T47D (cell line): ENCODE results near the gene NDUFAF2.

Source experiments
- DNase-seq, 2 experiments: peaks; one replicate each; pipeline versions ENCODE4 v3.0.0 to v3.0.0-alpha.2; 2011 to 2012; ENCODE audit warnings: low read depth in 1 of 2, low spot score in 1 of 2
- JUND ChIP-seq: IDR thresholded peaks from 2 replicates; pipeline ENCODE4 v1.6.1; 2012; ENCODE audit warnings: low read depth
- in situ Hi-C: cut with HindIII; loops from 2 replicates; pipeline ENCODE4 v1.10.0; 2016; ENCODE audit warnings: low sequenced_read_pairs, low pct_unique_long_range_greater_than_20kb

The NDUFAF2 gene

DNA sequence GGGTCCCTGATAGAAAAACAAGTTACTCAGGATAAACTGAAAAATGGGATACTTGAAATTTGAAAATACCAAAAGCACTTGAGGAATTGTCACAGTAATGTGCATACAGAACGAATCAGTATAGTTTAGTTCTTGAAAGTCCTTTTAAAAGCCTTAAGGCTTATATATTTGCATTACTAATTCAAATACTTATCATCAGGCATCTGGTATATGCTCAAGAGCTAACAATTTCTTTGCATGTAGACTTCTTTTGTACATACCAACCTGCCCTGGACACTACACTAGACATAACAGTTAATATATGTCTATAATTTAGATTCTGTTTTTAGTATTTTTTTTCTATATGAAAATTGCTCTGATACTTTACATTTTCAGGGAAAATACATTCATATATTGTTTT lies 174.1 kb downstream of the NDUFAF2 start:
- in situ Hi-C loops: no loop called here
- DNase-seq: no peak
- TF ChIP-seq JUND: no peak

DNA sequence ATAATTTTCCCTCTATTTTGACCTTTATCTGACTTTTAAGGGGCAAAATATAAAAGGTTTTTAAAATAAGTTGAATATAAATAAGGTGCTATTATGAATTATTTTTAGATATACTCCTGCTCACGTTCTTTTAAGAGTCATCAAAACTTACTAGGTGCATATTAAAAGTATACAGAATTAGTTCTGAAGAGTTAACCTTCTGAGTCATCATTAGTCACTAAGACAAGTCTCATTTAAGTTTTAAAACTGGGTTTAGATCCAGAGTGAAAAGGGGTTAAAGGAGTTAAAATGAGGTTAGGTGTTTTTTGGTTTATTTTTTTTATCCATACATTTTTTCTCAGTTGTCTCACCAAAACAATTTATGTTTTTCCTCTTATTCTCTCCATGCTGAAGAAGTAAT lies 175.5 kb downstream of the NDUFAF2 start:
- in situ Hi-C loops: no loop called here
- TF ChIP-seq JUND: no peak
- no peak for DNase-seq

DNA sequence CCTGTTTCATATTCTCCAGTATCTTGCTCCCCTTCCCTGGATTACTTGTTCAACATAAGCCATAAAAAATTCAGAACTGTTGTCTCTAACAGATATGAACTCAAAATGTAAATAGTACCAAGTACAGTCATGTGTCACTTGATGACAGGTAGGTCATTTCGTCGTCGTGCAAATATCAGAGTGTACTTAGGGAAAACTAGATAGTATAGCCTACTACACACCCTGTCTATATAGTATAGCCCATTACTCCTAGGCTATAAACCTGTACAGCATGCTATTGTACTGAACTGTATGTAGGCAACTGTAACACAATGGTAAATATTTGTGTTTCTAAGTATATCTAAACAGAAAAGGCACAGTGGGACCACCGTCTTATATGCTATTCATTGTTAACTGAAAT lies 178.1 kb downstream of the NDUFAF2 start:
- DNase-seq: no peak
- TF ChIP-seq JUND: no peak
- in situ Hi-C loops: no loop called here

DNA sequence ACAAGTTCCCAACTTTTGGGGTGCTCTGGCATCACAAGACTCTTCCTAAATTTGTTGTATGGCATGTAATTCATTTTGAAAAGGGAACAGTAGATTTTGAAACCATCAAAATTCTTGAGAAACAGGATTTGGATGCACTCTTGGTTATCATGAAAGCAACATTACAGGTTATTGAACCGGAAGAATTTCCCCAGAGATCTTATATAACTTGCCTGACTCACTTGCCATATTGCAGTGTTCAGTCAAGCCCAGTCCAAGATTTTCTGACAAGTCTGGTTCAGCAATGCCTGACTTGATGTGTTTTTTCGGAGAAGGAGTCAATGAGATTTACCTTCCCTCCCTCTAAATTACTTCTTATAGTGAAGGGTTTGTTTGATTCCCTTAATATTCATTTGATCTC lies 185.3 kb downstream of the NDUFAF2 start:
- no peak for TF ChIP-seq JUND
- no peak for DNase-seq
- in situ Hi-C loops: no loop called here

DNA sequence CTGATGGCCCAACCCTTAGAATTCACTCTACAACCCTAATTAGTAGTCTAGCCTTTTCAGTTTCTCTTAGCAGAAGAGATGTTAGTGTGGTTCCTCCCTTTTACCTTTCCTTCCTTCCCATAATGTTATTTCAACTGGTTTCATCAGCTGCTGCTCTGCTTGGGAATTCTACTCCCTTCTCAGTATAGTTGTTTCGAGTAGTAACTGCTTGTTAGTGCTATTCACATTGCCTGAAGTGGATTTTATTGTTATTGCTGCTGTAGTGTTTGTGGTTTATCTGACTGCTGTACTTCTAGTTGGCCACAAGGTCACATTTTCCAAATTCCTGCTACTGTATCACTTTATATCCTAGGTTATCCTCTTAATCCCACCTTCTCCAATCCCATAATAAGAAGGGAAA lies 187.6 kb downstream of the NDUFAF2 start:
- in situ Hi-C loops: no loop called here
- no peak for DNase-seq
- no peak for TF ChIP-seq JUND

DNA sequence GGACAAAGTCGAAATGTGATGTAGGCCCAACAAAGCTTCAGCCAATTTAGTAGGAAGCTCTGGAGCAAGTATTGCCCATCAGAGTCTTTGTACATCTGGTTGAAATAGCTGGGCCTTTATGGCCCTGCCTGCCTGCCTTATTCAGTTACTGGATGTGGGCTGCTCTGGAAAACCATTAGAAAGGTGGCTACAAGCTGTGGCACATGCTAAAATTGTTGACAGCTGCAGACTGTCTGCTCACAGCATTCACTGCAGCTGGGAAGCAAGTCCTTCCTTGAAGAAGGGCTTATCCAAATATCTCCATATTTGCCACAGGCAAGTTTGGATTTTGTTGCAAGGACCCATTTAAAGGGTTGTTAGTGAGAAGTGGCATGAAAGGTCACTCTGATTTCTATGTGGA lies 192.8 kb downstream of the NDUFAF2 start:
- TF ChIP-seq JUND: no peak
- DNase-seq: no peak
- in situ Hi-C loops: no loop called here

DNA sequence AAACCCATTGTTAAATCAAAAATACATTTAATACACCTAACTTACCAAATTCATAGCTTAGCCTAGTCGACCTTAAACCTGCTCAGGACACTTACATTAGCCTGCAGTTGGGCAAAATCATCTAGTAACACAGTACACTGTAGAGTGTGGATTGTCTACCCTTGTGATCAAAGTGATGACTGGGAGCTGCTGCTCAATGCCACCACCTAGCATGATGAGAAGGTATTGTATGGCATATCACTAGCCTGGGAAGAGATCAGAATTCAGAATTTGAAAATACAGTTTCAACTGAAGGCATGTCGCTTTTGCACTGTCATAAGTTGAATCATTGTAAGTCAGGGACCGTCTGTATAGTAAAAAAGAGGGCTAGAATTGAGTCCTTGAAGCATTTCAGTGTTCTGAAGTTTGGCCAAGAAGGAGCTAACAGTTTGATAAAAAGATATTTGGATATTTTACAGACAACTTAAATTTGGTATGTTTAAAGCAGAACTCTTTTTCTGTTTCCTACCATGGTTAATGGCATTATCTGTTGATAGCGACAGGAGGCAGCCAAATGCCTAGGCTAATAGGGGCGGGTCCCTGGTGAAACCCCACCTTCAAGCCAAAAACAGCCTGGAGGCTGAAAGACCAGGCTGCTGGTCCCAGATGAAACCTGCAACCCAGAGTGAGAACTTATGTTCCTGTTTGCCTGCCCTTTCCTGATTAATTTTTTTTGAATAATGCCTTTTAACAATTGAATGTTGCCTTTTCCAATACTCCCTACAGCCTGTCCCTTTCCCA lies 194.3 kb downstream of the NDUFAF2 start:
- TF ChIP-seq JUND: no peak
- in situ Hi-C loops: no loop called here
- peak in 1 of 2 experiments; percentile 21 for DNase-seq

DNA sequence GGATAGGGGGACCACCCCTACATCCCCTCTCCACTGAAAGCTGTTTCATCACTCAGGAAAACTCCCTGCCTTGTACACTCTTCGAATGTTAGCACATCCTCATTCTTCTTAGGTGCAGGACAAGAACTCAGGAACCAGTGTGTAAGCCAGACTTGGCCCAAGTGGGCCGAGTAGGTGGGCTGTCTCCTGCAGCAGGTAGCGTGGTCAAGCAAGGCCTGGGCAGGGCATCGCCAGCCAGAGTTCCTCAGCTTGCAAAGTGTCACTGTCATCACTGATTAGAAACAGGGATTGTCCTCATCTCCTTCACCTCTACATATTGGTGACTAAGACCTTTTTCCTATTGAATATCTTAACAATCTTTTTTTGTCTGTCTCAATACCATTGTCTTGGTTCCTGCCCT lies 194.9 kb downstream of the NDUFAF2 start:
- in situ Hi-C loops: no loop called here
- TF ChIP-seq JUND: no peak
- DNase-seq: no peak

DNA sequence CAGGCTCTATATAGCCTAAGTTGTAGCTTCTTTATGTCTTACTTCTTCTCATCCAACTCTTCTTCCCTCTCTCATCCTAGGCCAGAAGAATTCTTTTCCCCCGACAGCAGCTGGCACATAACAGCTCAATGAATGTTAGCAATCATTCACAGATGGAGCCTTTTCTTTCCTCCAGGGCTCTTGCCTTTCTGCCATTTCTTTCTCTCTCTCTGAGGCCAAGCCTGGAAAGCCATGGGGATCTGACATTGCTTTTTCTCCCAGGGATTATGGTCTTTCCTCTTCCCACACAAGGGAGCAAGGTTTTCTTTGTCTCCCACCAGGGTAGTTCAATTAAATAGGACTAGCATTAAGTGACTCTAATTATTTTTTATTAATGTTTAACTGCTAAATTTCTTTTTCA lies 196.8 kb downstream of the NDUFAF2 start:
- DNase-seq: no peak
- in situ Hi-C loops: no loop called here
- TF ChIP-seq JUND: no peak

DNA sequence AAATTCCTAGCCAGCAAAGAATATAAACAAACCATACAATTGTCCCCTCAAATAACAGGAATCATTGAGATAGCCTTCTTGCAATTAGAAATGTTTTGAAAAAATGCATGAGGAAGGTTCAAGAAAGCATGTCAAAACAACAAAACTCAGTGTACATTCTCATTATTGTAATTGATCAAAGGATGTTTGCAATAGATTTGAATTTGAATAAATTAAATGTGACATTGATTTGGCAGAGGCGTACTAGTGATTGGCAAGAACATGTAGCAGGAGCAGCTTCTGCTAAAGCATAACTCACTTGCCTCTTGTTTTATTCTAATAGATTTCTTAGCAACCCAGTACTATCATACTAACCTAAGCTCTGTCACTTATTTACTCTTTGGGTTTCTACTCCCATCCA lies 197.4 kb downstream of the NDUFAF2 start:
- in situ Hi-C loops: no loop called here
- DNase-seq: no peak
- TF ChIP-seq JUND: no peak

DNA sequence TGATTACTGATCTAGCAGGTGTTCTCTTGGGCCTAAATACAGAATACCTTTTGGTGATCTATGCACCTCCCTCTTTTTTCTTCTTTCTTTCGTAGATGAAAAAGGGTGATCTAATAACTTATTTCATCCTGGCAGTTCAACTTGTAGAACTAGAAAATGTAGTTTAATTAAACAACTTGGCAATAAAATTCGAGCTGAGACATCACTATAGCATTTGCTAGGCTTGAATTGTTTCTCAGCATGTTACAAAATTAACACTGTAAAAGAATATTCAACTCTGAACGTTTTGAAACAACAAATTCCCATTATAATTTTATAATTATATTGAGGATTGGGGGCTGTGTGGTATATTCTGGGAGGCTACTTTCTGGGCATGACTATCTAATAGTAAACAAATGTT lies 197.8 kb downstream of the NDUFAF2 start:
- TF ChIP-seq JUND: no peak
- in situ Hi-C loops: no loop called here
- DNase-seq: no peak

DNA sequence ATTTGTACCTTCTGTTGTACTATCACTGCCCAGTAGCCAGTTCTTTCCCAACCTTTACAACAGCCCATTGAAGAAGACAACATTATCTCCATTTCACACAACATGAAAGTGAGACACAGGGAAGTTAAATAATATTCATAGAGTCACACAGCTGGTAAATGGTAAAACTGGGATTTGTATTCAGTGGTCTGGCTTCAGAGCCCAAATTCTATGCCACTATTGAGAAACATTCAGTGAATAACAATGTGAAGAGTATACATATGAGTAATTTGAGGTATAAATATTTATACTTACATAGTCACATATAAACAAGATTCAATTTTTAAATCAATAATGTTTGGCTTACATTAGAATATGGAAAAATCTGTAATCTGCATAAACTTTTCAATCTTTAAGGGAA lies 203.5 kb downstream of the NDUFAF2 start:
- in situ Hi-C loops: no loop called here
- DNase-seq: no peak
- no peak for TF ChIP-seq JUND

DNA sequence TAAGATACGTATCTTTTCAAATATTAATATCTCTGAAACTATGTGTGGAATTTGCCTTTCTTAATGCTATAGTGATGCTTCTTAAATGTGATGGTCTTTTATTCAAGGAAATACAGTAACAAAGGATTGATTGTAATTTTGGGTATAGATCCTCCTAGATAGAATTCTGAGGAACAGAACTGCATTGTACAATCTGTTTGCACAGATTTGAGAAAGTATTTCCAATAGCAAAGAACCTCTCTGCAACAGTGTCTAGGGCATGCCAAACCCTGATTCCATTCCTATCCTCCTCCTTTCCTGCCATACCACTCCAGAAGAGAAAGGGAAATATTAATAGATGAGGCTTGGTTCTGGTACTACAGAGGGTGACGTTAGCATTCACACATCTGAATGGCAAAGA lies 206.9 kb downstream of the NDUFAF2 start:
- in situ Hi-C loops: no loop called here
- DNase-seq: no peak
- no peak for TF ChIP-seq JUND

DNA sequence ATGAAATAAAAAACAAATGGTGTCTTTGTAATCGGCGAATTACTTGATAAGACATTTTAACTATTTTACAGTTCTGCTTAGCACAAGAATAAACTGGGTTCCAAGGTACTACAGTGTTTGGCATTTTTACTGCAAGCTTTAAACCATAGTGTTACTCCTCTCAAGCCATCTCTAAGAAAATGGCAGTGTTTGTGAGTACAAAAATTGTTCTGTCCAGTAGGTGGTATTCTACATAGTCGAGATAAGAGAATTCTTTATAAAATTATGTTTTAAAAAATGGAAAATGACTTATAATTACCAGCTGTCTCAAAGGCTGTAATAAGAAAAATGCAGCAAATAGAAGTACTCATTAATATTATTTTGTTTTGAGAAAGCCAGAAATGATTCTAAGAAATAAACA lies 214.1 kb downstream of the NDUFAF2 start:
- in situ Hi-C loops: no loop called here
- TF ChIP-seq JUND: no peak
- no peak for DNase-seq

DNA sequence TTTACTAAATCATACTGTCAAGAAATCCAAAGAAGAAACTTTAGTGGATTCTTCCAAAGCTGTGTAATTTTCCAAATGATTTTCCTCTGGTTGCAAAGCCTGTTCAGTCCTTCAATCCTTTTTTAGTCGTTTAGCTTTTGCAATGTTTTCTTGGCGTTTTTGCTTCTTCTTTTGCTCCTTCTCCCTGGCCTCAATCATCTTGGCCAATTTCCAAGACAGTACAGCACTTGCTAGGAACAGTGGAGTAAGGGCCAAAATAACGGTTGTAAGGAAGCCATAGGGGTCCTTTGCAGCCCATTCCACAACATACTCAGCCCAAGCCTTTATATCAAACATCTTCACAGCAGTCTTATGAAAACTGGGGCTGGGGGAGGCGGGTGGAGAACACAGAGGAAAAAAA lies 214.8 kb downstream of the NDUFAF2 start:
- in situ Hi-C loops: no loop called here
- no peak for TF ChIP-seq JUND

More for the DNA sequence above, 214.8 kb downstream of the NDUFAF2 start:
- no peak for DNase-seq
